Uterus (tissue), 2 donors: ENCODE results near the gene WDR5.

Experiments
- POLR2A ChIP-seq, 2 donors: fragments of 450-650 bp; IDR thresholded peaks; one replicate each; pipeline ENCODE4 v1.6.1; 2016; ENCODE audit warnings: antibody characterized with exemption in 2 of 2, mild to moderate bottlenecking in 1 of 2, moderate library complexity in 1 of 2
- TF ChIP-seq, protein P1 (sequence below), 4 experiments: fragments of 200-600 bp in 2 of 4; fragments of 450-650 bp in 2 of 4; sonication (generic) in 2 of 4; IDR thresholded peaks; one replicate each; pipeline ENCODE4 v1.5.1; 2016 to 2019; ENCODE audit warnings: antibody characterized with exemption in 4 of 4, mild to moderate bottlenecking in 2 of 4, moderate library complexity in 1 of 4

DNA sequence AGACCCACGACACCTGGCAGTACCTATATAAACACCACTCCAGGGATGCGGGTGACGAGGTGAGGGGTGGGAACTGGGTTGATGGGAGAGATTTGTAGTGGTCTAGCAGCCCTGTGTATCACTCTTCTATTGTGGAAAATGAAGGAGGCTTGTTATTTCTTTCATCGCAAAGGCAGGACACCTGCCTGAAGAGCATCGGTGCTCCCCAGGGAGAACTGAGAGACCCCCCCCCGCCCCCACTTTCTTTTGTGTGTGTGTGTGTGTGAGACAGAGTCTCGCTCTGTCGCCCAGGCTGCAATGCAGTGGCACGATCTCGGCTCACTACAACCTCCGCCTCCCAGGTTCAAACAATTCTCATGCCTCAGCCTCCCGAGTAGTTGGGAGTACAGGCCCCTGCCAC, 8.3 kb upstream of the WDR5 start:
- TF ChIP-seq, protein P1, sequence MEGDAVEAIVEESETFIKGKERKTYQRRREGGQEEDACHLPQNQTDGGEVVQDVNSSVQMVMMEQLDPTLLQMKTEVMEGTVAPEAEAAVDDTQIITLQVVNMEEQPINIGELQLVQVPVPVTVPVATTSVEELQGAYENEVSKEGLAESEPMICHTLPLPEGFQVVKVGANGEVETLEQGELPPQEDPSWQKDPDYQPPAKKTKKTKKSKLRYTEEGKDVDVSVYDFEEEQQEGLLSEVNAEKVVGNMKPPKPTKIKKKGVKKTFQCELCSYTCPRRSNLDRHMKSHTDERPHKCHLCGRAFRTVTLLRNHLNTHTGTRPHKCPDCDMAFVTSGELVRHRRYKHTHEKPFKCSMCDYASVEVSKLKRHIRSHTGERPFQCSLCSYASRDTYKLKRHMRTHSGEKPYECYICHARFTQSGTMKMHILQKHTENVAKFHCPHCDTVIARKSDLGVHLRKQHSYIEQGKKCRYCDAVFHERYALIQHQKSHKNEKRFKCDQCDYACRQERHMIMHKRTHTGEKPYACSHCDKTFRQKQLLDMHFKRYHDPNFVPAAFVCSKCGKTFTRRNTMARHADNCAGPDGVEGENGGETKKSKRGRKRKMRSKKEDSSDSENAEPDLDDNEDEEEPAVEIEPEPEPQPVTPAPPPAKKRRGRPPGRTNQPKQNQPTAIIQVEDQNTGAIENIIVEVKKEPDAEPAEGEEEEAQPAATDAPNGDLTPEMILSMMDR (IDR thresholded peaks at IDR 0.05): no peak
- no peak for TF ChIP-seq POLR2A (IDR thresholded peaks at IDR 0.05)
